AG04449 (cell line): ENCODE results near the gene DSCAM.
"Not testable (repeated sequence)": the region's sequence is repeated elsewhere in the genome, so short reads cannot be mapped to it uniquely, and the experiment has no call there.

Source experiments
- CTCF ChIA-PET: fragments of 350-600 bp; formaldehyde crosslinking; extraction: SDS; loops from one replicate; lab custom pipeline; 2021; ENCODE audit warnings: antibody characterized with exemption; lab: Yijun Ruan, JAX
- POLR2A ChIA-PET: fragments of 400-600, 350-600 bp; formaldehyde crosslinking; extraction: SDS; loops from one replicate; lab custom pipeline; 2020; ENCODE audit warnings: antibody characterized with exemption, inconsistent platforms; lab: Yijun Ruan, JAX
- DNase-seq: peaks from one replicate; pipeline ENCODE4 v3.0.0-alpha.2; 2010; ENCODE audit warnings: low read depth, low spot score
- H3K4me3 ChIP-seq: 2 replicates; pipeline ENCODE4 v1.5.1; 2011; ENCODE audit warnings: low read depth, mild to moderate bottlenecking, control low read depth, low read length
- TF ChIP-seq, protein P1 (sequence below): IDR thresholded peaks from one replicate; pipeline ENCODE4 v1.5.1; 2011; ENCODE audit warnings: mild to moderate bottlenecking, moderate library complexity, low read length, control low read depth, inconsistent platforms; ENCODE audit not compliant: insufficient read depth; ENCODE audit errors: missing control alignments

DSCAM gene

GRCh38 chr21:40453183-40453582 is 393.8 kb downstream of the DSCAM start:
- no peak for DNase-seq
- CTCF ChIA-PET, result no interaction called here
- no peak overlapping the region for H3K4me3 ChIP-seq
- POLR2A ChIA-PET, result no interaction called here
- TF ChIP-seq, protein P1, sequence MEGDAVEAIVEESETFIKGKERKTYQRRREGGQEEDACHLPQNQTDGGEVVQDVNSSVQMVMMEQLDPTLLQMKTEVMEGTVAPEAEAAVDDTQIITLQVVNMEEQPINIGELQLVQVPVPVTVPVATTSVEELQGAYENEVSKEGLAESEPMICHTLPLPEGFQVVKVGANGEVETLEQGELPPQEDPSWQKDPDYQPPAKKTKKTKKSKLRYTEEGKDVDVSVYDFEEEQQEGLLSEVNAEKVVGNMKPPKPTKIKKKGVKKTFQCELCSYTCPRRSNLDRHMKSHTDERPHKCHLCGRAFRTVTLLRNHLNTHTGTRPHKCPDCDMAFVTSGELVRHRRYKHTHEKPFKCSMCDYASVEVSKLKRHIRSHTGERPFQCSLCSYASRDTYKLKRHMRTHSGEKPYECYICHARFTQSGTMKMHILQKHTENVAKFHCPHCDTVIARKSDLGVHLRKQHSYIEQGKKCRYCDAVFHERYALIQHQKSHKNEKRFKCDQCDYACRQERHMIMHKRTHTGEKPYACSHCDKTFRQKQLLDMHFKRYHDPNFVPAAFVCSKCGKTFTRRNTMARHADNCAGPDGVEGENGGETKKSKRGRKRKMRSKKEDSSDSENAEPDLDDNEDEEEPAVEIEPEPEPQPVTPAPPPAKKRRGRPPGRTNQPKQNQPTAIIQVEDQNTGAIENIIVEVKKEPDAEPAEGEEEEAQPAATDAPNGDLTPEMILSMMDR, result no peak

GRCh38 chr21:40452548-40452947 is 394.4 kb downstream of the DSCAM start:
- POLR2A ChIA-PET, result no interaction called here
- no peak for DNase-seq
- CTCF ChIA-PET, result no interaction called here
- TF ChIP-seq, protein P1, result no peak
- H3K4me3 ChIP-seq, result no peak overlapping the region

GRCh38 chr21:40447016-40447415 is 399.9 kb downstream of the DSCAM start:
- H3K4me3 ChIP-seq, result no peak overlapping the region
- no peak for DNase-seq
- ChIA-PET CTCF (no interaction called here), POLR2A (no interaction called here)
- TF ChIP-seq, protein P1, result no peak

GRCh38 chr21:40445349-40445921 is 401.5 kb downstream of the DSCAM start:
- CTCF ChIA-PET, result no interaction called here

DNA sequence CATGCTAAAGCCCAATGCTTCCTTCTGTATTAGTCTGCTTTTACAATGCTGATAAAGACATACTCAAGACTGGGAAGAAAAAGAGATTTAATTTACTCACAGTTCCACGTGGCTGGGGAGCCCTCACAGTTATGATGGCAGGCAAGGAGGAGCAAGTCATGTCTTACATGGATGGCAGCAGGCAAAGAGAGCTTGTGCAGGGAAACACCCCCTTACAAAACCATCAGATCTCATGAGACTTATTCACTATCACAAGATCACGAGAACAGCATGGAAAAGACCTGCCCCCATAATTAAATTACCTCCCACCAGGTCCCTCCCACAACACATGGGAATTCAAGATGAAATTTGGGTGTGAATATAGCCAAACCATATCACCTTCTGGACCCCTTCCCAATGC is 407.4 kb downstream of the DSCAM start:
- H3K4me3 ChIP-seq, POLR2A ChIA-PET, CTCF ChIA-PET, DNase-seq: not testable (repeated sequence)

More at GRCh38 chr21:40445349-40445921, 401.5 kb downstream of the DSCAM start:
- DNase-seq, result no peak
- no peak overlapping the region for H3K4me3 ChIP-seq
- TF ChIP-seq, protein P1, result no peak
- POLR2A ChIA-PET, result no interaction called here

GRCh38 chr21:40438616-40439015 is 408.3 kb downstream of the DSCAM start:
- TF ChIP-seq, protein P1, result no peak
- CTCF ChIA-PET, result no interaction called here
- no peak for DNase-seq
- POLR2A ChIA-PET, result no interaction called here
- H3K4me3 ChIP-seq, result no peak overlapping the region

DNA sequence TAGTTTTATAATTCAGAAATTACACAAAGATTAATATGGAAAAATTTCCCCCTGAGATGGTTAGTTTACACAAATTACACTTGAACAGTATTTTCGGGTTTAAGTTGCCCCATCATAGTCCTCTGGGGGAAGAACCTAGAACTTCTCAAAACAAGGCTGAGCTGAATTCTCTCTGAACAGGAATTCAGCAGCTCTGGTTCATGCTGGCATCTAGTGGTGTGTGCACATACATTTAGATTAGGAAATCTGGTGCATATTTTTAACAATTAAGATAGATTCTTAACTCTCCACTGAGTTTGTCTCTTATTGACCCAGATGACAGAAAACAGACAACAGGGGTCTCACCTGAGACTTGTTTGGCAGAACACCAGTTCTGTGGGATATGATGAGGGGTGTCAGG is 410.7 kb downstream of the DSCAM start:
- ChIA-PET CTCF (no interaction called here), POLR2A (no interaction called here)
- TF ChIP-seq, protein P1, result no peak
- DNase-seq, result no peak
- H3K4me3 ChIP-seq, result no peak overlapping the region
